WERI-Rb-1 (cell line): Measurements from ENCODE around the gene CNBD2.
"Not testable (repeated sequence)": the region's sequence is repeated elsewhere in the genome, so short reads cannot be mapped to it uniquely, and the experiment has no call there.

Experiments
- DNase-seq: peaks from one replicate; pipeline ENCODE4 v3.0.0-alpha.2; 2020
- H3K27ac ChIP-seq: fragments of 250-450 bp; sonication (Bioruptor Pico); 2 replicates; pipeline ENCODE4 v1.5.1; 2020; ENCODE audit warnings: mild to moderate bottlenecking, moderate library complexity
- H3K27me3 ChIP-seq: fragments of 250-450 bp; sonication (Bioruptor Pico); 2 replicates; pipeline ENCODE4 v1.5.1; 2021; ENCODE audit warnings: mild to moderate bottlenecking, low read depth, moderate library complexity; ENCODE audit not compliant: insufficient read depth, severe bottlenecking
- H3K36me3 ChIP-seq: fragments of 250-450 bp; sonication (Bioruptor Pico); 2 replicates; pipeline ENCODE4 v1.5.1; 2020; ENCODE audit warnings: mild to moderate bottlenecking, moderate library complexity
- H3K4me3 ChIP-seq: 2 replicates; pipeline ENCODE4 v1.5.1; 2011; ENCODE audit warnings: low read depth, mild to moderate bottlenecking, control low read depth, low read length
- H3K9me3 ChIP-seq: fragments of 250-450 bp; sonication (Bioruptor Pico); 2 replicates; pipeline ENCODE4 v1.5.1; 2021; ENCODE audit warnings: mild to moderate bottlenecking, moderate library complexity; ENCODE audit not compliant: severe bottlenecking
- CTCF ChIP-seq: IDR thresholded peaks from 2 replicates; pipeline ENCODE4 v1.5.1; 2011; ENCODE audit warnings: low read depth, mild to moderate bottlenecking, control low read depth, inconsistent platforms, low read length

CNBD2 gene

GRCh38 chr20:36074983-36075382 lies 106.6 kb downstream of the CNBD2 start:
- Histone ChIP-seq H3K27me3 (no peaks in the 10 kb centered on the region), H3K36me3 (no peaks in the 10 kb centered on the region), H3K4me3 (no peak overlapping the region), H3K9me3 (no peaks in the 10 kb centered on the region), H3K27ac (no peak overlapping the region)
- no peak for TF ChIP-seq CTCF
- DNase-seq: no peak

GRCh38 chr20:36077762-36078161 lies 109.4 kb downstream of the CNBD2 start:
- H3K4me3 ChIP-seq, H3K27me3 ChIP-seq, DNase-seq, H3K27ac ChIP-seq, H3K36me3 ChIP-seq, H3K9me3 ChIP-seq: not testable (repeated sequence)

GRCh38 chr20:36079486-36079885 lies 111.1 kb downstream of the CNBD2 start:
- H3K4me3 ChIP-seq: no peak overlapping the region
- H3K27me3 ChIP-seq: no peaks in the 10 kb centered on the region
- no peak for DNase-seq
- no peak for TF ChIP-seq CTCF
- no peaks in the 10 kb centered on the region for H3K36me3 ChIP-seq
- H3K27ac ChIP-seq: no peak overlapping the region
- peaks cover 3% of the 10 kb centered on the region for H3K9me3 ChIP-seq

GRCh38 chr20:36079984-36080383 lies 111.6 kb downstream of the CNBD2 start:
- H3K4me3 ChIP-seq, H3K27ac ChIP-seq, H3K9me3 ChIP-seq, H3K27me3 ChIP-seq, H3K36me3 ChIP-seq, DNase-seq: not testable (repeated sequence)
